Nephron (organoid): ENCODE data around the gene MICALL2.

Experiments
- H3K27ac Mint-ChIP-seq, 3 experiments: 2 replicates each; pipeline ENCODE4 v1.8.0; 2020; ENCODE audit warnings: mixed read lengths in 3 of 3, mild to moderate bottlenecking in 2 of 3, moderate library complexity in 1 of 3
- H3K27me3 Mint-ChIP-seq: 2 replicates; pipeline ENCODE4 v1.8.0; 2021; ENCODE audit warnings: low read depth, mild to moderate bottlenecking, moderate library complexity, mixed read lengths
- H3K36me3 Mint-ChIP-seq: 2 replicates; pipeline ENCODE4 v1.8.0; 2020; ENCODE audit warnings: low read depth, mixed read lengths
- H3K4me1 Mint-ChIP-seq: 2 replicates; pipeline ENCODE4 v1.8.0; 2020; ENCODE audit warnings: mixed read lengths
- H3K4me3 Mint-ChIP-seq, 3 experiments: 2 replicates each; pipeline ENCODE4 v1.8.0; 2020; ENCODE audit warnings: mild to moderate bottlenecking in 3 of 3, mixed read lengths in 3 of 3, moderate library complexity in 2 of 3
- H3K9me3 Mint-ChIP-seq: 2 replicates; pipeline ENCODE4 v1.8.0; 2020; ENCODE audit warnings: mixed read lengths
- CTCF ChIP-seq, 3 experiments: fragments of 200-600 bp; sonication (generic); IDR thresholded peaks; one replicate each; pipeline ENCODE4 v1.5.0; 2021; ENCODE audit warnings: antibody characterized with exemption in 3 of 3; ENCODE audit not compliant: unreplicated experiment in 3 of 3

The MICALL2 gene

GRCh38 chr7:1392556-1392955 lies 66.7 kb downstream of the MICALL2 start:
- H3K36me3 Mint-ChIP-seq, result no peaks in the 10 kb centered on the region
- no peak overlapping the region for H3K27ac Mint-ChIP-seq
- H3K27me3 Mint-ChIP-seq, result peaks cover 55% of the 10 kb centered on the region
- H3K4me1 Mint-ChIP-seq, result no peaks in the 10 kb centered on the region
- TF ChIP-seq CTCF (IDR thresholded peaks at IDR 0.05; ENCODE audit: unreplicated experiment in 3 of 3), result no peak
- H3K4me3 Mint-ChIP-seq, result no peak overlapping the region
- H3K9me3 Mint-ChIP-seq, result peaks cover 6% of the 10 kb centered on the region

GRCh38 chr7:1391449-1391848 lies 67.8 kb downstream of the MICALL2 start:
- H3K4me3 Mint-ChIP-seq, result no peak overlapping the region

GRCh38 chr7:1388703-1389335 lies 70.5 kb downstream of the MICALL2 start:
- Mint-ChIP-seq H3K27ac (no peak overlapping the region), H3K9me3 (peaks cover 2% of the 10 kb centered on the region), H3K36me3 (no peaks in the 10 kb centered on the region), H3K4me1 (no peaks in the 10 kb centered on the region), H3K4me3 (no peak overlapping the region), H3K27me3 (peaks cover 63% of the 10 kb centered on the region)
- no peak for TF ChIP-seq CTCF (IDR thresholded peaks at IDR 0.05; ENCODE audit: unreplicated experiment in 3 of 3)

More at GRCh38 chr7:1391449-1391848, 67.8 kb downstream of the MICALL2 start:
- no peak for TF ChIP-seq CTCF (IDR thresholded peaks at IDR 0.05; ENCODE audit: unreplicated experiment in 3 of 3)
- H3K36me3 Mint-ChIP-seq, result no peaks in the 10 kb centered on the region
- no peaks in the 10 kb centered on the region for H3K4me1 Mint-ChIP-seq
- H3K27me3 Mint-ChIP-seq, result peaks cover 51% of the 10 kb centered on the region
- no peak overlapping the region for H3K27ac Mint-ChIP-seq
- peaks cover 2% of the 10 kb centered on the region for H3K9me3 Mint-ChIP-seq

GRCh38 chr7:1388021-1388702 lies 71.1 kb downstream of the MICALL2 start:
- H3K36me3 Mint-ChIP-seq, result no peaks in the 10 kb centered on the region

DNA sequence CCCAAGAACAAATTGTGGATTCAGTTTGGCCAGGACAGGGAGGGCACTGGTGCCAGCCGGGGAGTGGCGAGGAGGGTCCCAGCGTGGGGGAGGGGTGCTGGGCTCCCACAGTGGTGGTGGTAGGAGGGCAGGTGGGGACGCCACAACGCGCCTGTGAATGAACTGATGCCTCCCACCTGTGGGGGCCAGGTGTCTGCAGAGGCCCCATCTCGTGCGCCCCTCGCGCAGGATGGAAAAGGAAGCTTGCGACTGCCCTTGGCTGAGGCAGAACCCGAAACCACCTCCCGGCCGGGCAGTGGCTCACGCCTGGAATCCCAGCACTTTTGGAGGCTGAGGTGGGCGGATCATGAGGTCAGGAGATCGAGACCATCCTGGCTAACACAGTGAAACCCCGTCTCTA lies 72.0 kb downstream of the MICALL2 start:
- no peak for TF ChIP-seq CTCF (IDR thresholded peaks at IDR 0.05; ENCODE audit: unreplicated experiment in 3 of 3)
- Mint-ChIP-seq H3K4me1 (no peaks in the 10 kb centered on the region), H3K27me3 (peaks cover 68% of the 10 kb centered on the region), H3K9me3 (peaks cover 2% of the 10 kb centered on the region), H3K36me3 (no peaks in the 10 kb centered on the region), H3K4me3 (no peak overlapping the region), H3K27ac (no peak overlapping the region)

More at GRCh38 chr7:1388021-1388702, 71.1 kb downstream of the MICALL2 start:
- H3K4me1 Mint-ChIP-seq, result no peaks in the 10 kb centered on the region
- TF ChIP-seq CTCF (IDR thresholded peaks at IDR 0.05; ENCODE audit: unreplicated experiment in 3 of 3), result no peak
- H3K9me3 Mint-ChIP-seq, result peaks cover 2% of the 10 kb centered on the region
- peaks cover 66% of the 10 kb centered on the region for H3K27me3 Mint-ChIP-seq
- no peak overlapping the region for H3K27ac Mint-ChIP-seq
- H3K4me3 Mint-ChIP-seq, result no peak overlapping the region
